Activated CD4-positive, CD25-positive, alpha-beta regulatory T cell treated with anti-CD3 and anti-CD28 coated beads, Interleukin-2, amount 50 U/mL, for 72 hours (primary cell): ENCODE results near the gene CRCP.
"Not testable (repeated sequence)": the region's sequence is repeated elsewhere in the genome, so short reads cannot be mapped to it uniquely, and the experiment has no call there.

ENCODE experiments used
- DNase-seq: peaks from one replicate; pipeline ENCODE4 v3.0.0; 2021

CRCP gene

GRCh38 chr7:66108410-66108809 lies 6.2 kb upstream of the CRCP start:
- not testable (repeated sequence) for DNase-seq

- DNase-seq = no peak
Observed at GRCh38 chr7:66110856-66111255, 3.8 kb upstream of the CRCP start.

- not testable (repeated sequence) for DNase-seq
Observed at GRCh38 chr7:66116680-66117420, 2.2 kb downstream of the CRCP start.

GRCh38 chr7:66118603-66119002 lies 4.0 kb downstream of the CRCP start:
- no peak for DNase-seq

DNA sequence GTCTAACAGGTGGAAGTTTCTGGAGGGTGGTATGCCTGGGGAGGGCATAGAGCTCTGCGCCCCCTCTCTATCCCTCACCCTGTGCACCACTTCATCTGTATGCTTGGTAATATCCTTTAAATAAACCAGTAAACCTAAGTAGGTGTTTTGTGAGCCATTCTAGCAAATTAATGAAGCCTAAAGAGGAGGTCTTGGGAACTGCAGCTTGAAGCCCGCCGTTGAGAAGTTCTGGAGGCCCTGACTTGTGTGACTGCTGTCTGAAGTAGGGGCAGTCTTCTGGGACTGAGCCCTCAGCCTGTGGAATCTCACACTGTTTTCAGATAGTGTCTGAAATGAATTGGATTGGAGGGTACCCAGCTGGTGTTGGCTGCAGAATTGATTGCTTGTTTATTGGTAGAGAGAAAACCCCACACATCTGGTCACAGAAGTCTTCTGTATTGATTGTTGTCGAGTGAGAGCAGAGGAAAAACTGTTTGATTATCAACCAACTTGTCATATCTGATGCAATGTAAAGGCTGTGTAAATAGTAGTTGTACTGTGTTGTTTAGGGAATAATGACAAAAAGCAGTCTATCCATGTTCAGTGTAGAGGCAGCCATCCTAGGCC lies 4.7 kb downstream of the CRCP start:
- DNase-seq = no peak

- no peak for DNase-seq
Observed at GRCh38 chr7:66123175-66123528, 8.5 kb downstream of the CRCP start.

- DNase-seq = not testable (repeated sequence)
Observed at GRCh38 chr7:66124569-66124861, 9.9 kb downstream of the CRCP start.

- DNase-seq = no peak
Observed at GRCh38 chr7:66125052-66125694, 10.5 kb downstream of the CRCP start.

DNA sequence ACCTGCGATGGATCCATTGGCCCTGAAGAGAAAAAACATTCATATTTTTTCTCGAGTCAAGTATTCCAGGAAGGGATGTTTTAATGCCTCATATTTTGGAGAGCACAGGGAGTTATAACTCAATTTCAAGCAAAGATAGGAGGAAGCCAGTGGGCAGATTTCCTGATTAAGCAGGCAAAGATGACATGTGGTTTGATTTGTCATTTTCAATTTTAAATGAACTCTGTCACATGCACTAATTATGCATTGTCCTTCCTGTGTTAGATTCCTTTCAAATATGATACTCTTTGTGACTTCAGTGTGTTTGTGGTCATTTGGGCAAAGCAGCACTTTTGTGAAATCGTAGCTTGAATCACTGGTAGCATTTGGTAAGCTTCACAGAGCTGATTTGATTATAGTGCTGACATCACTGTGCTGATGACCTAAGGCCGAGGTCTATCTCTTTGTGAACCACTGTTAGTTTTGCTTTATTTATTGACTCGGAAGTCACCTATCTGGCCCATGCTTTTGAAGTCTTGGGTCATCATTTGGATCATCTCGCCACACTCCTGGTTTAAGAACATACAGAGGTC lies 11.2 kb downstream of the CRCP start:
- not testable (repeated sequence) for DNase-seq

DNA sequence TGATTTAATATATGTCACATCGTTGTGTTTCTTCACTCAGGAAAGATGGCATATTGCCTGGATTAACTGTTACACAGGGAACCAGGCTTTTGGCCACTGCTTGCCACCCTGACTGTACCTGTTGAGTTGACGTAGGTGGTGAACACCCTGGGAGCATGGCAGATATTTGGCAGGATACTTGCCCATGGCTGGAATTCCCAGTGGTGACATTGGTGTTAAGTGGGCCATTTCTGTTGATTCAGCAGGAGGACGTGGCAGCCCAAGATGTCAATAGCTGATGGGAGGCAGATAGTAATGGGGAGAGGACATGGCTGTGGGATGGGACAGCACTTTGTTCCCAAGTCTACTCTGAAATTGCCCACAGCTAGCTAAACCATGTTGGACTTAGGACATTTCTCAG lies 12.5 kb downstream of the CRCP start:
- DNase-seq = not testable (repeated sequence)

DNA sequence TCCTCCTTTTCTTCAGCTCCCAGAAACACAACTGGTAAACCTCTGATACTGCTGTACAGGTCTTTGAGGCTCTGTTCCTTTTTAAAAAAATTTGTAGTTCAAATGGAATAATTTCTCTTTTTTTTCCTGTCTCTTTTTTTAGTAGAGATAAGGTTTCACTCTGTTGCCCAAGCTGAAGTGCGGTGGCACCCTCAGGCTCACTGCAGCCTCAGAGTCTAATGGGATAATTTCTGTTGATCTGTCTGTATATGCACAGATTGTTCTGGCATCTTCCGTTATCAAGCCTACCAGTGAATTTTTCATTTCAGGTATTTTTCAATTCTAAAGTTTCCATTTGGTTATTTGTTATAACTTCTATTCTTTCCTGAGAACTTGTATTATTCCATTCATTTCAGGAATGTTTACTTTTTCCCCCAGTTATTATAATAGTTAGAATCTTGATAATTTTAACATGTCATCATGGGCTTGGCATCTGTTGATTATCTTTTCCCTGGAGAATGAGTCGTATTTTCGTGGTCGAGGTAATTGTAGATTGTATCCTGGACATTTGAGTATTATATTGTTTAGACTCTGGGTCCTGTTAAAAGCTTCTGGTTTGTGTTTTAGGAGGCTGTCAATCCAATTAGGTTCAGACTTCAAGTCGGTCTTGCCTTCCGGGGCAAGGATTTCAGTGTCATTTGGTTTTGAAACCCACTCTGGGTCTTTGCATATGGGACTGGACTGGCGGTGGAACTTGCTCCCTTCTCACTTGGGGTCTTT lies 24.5 kb downstream of the CRCP start:
- DNase-seq = no peak

GRCh38 chr7:66140924-66141323 lies 26.3 kb downstream of the CRCP start:
- no peak for DNase-seq

DNA sequence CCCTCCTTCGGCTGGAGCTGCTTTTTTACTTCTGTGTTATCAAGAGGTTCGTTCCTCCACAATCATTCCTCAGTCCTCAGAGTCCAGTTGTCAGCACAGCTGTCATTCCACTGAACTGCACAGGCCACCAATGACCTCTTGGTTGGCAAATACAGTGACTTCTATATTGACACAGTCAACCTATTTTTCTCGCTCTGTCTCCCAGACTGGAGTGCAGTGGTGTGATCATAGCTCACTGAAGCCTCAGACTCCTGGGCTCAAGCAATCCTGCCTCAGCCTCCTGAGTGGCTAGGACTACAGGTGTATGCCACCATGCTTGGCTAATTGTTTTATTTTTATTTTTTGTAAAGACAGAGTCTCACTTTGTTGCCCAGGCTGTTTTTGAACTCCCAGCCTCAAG lies 27.7 kb downstream of the CRCP start:
- no peak for DNase-seq

GRCh38 chr7:66142996-66143395 lies 28.3 kb downstream of the CRCP start:
- no peak for DNase-seq

- no peak for DNase-seq
Observed at GRCh38 chr7:66143876-66144332, 29.3 kb downstream of the CRCP start.

DNA sequence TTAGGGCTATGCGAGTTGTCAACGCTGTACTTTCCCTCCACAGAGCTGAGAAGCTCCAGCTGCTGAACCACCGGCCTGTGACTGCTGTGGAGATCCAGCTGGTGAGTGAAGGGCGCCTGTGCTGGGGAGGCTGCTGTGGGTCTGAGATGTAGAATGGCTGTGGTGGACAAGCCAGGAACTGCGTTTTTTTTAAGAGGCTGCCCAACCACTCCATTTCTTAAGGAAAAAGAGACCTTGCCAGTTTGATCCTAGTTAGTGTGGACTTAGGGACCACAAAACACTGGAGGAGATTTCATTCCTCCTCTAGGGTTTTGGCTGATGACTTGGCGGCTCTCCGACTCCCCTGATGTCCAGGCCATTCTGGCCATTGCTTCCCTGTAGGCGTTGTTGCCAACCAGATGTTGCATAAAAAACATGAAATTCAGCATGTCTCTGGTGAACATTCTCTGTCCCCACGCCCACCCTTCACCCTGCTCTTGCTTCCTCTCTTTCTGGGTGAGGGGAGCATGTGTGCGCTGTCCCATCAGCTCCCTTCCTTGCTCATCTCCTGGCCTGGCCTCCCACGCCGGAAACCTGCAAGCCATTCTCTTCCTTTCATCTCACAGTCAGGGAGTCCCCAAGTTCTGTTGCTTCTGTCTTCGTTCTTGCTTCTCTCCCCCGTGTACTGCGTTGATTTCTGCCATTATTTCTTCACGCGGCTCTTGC lies 30.9 kb downstream of the CRCP start:
- no peak for DNase-seq

DNA sequence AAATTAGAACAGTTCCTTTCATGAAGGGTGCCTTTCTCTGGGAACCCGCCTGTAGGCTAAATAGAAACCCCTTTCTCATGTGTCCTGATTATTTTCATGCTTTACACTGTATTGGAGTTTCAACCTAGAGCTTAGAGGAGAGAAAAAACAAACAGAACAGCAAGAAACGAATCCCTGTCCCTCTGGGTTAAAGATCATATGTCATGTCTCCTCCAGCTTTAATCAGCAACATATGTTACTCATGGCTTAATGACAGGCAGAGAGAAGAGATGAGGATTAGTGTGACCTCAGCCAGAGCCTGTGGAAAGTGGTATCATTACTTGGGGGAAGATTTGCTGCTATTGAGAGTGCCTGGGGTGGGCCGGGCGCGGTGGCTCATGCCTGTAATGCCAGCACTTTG lies 32.1 kb downstream of the CRCP start:
- no peak for DNase-seq

GRCh38 chr7:66147657-66148056 lies 33.0 kb downstream of the CRCP start:
- not testable (repeated sequence) for DNase-seq

GRCh38 chr7:66150471-66150870 lies 35.8 kb downstream of the CRCP start:
- DNase-seq = no peak

- DNase-seq = no peak
Observed at GRCh38 chr7:66152371-66153191, 37.9 kb downstream of the CRCP start.

DNA sequence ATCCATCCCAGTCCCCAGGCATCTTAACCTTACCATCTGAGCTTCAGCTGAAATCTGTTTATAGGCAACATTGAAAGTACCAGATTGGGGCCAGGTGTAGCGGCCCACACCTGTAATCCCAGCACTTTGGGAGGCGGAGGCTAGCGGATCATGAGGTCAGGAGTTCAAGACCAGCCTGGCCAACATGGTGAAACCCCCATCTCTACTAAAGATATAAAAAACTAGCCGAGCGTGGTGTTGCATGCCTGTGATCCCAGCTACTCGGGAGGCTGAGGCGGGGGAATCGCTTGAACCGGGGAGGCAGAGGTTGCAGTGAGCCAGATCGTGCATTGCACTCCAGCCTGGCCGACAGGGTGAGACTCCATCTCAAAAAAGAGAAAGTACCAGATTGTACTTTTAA lies 39.0 kb downstream of the CRCP start:
- no peak for DNase-seq

- not testable (repeated sequence) for DNase-seq
Observed at GRCh38 chr7:66156035-66156434, 41.4 kb downstream of the CRCP start.
